ENCODE data around the gene CAVIN4.
A peak's percentile ranks its signal among the peaks of the same experiment; 100 is the strongest.

CAVIN4 gene

DNA sequence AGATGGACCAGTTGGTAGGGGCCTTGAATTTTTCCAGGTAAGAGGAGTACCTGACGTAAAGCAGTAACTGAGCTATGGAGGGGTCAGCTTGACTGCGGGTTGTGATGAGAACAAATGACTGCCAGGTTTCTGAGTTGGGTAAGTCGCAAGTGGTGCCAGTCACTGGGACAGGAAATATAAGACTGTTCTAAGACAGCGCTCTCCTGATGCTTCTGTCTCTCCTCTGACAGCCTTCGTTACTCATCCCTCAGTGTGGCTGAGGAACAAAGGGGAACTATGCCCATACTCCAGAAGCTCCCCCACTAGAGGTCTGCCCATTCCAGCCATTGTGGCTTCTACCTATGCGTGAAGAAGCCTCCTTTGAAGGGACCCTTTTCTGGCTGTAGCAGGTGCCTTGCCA is 13.3 kb downstream of the CAVIN4 start:
- DNase-seq: no peak

DNA sequence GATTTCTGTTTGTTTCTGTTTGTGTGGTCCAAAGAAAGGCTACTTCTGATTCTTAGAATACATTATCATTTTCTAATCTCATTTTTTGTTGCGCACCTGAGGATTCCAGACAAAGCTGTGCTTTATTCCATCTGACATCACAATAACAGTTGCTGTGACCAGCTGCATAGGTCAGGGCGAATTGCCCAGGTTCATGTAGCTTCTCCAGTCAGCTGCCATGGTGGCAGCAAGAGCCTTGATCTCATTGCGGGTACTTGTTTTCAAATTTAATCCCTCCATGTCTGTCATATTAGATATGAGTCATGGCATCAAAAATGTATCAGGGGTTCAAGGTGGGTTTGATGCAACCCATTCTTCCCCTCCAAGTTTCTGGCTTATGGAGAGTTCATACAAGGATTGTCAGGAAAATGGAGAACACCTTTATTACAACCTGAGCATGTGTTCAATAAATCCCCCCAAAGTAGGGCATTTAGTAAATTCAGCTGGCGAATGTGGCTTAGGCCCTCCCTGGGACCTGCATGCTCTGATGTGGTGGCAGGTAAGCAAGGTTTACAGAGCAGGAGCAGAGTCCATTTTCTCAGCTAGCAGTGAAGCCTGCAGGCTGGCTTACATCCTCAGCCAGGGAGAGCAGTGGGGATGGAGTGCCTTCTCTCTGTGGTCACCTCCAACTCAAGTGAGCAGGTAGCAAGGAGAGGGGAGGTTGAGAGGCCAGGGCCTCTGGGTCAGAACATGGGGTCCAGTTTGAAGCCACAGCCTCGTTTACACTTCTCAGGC is 13.9 kb downstream of the CAVIN4 start:
- DNase-seq: no peak

DNA sequence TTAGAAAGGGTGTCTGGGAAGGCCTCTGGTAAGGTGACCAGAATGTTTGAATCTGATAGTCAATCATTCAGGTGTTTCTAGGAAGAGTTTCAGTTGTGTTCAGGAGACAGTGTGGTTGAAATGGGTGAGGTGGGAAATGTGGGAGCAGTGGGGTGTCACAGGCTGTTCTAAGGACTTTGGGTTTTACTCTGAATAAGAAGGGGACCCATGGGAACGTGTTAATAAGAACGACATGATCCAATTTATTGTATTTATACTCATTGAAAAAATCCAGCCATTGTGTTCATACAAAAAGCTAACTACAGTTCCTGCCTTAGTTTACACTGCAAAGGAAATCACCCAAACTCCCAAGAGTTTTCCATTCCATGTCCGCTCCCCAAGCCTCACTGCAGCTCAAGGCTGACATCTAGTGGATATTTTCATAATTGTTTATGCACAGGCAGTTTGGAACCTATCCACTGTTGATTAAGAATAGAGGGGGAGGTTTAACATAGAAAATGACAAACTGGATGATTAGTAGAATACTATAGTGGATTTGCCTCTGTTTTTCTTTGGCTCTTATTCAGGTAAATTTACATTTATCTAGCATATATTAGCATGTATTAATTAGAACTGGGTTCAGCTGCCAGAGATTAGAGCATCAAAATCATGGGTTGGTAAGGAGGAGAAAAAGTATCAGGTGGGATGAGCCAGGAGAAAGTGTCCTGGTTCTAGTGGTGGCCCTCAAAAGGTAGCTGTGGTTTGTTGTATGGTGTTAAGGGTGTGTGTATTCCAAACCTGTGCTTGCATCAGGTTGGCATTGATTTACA is 17.7 kb downstream of the CAVIN4 start:
- DNase-seq: peak; percentile 94

DNA sequence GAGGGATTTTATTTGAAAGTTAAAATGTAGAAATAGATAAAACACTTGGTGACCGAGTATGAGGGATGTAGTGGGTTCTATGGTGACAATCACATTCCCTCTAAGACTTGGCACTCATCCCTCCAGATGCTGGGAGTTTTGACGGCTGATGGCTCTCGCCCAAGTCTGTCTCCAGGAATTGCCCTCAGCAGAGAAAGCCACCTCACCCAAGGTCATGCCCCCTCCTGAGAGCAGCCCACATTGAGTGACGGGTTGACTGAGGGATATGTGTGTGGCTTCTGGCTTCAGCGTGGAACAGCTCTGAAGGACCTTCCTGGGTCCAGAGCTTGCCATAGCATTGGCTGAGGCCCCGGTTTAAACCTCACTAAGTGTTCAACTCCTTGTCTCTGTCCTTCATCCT is 19.4 kb downstream of the CAVIN4 start:
- no peak for DNase-seq

DNA sequence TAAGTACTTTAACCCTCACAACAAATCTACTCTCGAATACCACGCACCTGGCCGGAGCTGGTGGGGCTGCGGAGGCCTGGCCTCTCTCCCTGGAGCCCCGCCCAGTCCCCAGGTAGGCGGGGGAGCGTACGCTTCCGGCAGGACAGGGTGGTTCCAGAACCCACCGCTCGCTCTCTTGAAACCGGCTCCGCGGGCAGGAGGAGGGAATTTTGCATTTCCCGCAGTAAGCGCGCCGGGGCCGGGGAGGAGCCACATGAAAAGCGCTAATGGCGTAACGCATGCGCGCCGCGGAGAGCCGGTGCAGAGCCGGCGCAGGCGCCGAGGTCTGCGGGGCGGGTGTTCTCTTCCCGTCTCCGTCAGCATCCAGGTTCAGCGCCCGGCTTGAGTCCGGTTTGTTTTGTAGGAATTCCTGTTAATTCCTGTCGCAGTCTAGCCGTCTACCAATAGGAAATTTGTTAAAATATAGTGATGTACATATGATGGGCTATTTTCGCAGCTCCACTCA is 20.8 kb downstream of the CAVIN4 start:
- peak; percentile 93 for DNase-seq

DNA sequence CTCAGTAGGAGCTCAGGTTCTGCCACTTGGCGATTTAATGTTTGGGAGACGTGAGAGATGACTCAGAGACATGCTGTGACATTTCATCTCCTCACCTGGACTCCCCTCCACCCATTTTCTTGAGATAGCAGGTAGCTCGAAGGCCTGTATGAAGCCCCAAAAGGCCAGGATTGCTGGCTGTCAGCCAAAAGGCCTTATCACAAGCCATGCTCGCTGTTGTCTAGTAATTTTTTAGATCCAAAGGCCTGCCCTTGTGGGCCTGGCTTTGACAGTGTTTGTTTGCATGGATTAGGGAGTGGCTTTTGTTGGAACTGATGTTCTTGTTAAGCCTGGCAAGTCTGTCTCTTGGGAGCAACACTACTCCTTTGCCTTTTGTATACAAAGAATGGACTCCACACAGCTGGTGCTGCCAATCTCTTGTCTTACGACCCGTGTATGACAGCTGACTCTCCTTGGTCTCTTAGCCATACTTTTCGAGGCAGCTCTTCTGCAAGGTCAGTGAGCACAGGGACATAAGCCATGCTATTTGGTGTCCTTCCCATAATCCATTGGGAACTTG is 22.7 kb downstream of the CAVIN4 start:
- peak; percentile 61 for DNase-seq

DNA sequence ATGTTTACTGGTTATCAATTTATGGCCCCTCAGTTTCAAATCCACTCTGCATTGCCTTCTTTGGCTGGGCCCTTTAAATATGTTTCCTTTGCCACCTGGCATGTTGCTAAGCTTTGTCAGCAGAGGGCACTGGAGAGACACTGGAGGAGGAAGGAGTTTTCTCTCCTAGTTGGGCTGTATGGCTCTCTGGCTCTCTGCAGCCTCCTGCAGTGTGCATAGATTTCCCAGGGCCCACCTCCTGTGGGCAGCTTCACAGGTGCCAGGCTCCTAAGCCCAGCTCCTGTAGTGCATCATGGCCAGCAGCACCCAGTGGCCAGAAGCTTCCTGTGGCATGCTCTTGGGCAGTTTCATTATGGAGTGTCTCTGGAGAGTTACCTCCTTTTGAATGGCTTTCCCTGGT is 23.3 kb downstream of the CAVIN4 start:
- peak; percentile 83 for DNase-seq

DNA sequence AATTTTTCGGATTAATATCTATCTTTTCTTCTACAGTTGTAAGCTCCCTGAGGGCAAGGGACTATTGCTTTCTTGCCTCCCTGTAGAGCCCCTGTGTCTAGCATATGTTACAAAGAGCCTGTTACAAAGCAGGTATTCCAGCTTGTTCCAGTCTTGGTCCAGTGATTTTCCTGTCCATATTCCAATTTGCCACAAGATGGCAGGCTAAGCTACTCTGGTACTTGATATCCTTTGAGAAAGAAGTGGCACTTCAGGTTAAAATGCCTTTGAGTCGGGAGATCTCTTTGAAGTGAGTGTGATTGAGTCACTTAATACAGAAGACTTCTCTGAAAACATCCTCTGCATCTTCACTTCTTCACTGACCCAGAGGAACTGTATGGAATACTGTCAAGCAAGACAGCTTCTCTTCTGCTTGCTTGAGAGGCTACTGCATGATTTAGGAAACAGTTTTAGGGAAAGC is 24.5 kb downstream of the CAVIN4 start:
- peak; percentile 89 for DNase-seq

DNA sequence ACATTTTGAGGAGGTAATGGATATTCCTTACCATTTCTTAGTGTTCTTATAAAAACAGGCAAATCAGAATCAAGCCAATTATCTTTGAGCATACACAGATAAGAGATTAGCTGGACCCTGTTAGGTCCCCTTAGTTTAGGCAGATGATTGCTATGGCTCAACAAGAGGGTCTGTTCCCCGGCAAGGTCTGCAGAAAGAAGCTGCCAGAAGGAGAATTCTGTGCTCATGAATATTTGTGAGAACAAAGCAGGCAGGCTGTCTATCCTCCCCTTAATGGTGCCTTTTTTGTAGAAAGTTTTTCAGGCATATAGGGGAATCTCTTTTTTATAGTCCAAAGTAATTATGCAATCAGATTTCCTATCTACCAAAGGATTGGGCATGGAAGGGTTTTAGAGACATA is 27.5 kb downstream of the CAVIN4 start:
- DNase-seq: no peak

DNA sequence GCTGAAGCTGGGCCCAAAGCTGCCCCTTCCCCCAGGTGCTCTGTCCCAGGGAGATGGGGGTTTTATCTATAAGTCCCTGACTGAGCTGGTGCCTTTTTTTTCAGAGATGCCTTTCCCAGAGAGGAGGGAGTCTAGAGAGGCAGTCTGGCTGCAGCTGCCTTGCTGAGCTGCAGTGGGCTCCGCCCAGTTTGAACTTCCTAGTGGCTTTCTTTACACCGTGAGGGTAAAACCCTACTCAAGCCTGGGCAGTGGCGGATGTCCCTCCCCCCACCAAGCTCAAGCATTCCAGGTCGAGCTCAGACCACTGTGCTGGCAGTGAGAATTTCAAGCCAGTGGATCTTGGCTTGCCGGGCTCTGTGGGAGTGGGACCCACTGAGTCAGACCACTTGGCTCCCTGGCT is 41.3 kb downstream of the CAVIN4 start:
- no peak for DNase-seq

DNA sequence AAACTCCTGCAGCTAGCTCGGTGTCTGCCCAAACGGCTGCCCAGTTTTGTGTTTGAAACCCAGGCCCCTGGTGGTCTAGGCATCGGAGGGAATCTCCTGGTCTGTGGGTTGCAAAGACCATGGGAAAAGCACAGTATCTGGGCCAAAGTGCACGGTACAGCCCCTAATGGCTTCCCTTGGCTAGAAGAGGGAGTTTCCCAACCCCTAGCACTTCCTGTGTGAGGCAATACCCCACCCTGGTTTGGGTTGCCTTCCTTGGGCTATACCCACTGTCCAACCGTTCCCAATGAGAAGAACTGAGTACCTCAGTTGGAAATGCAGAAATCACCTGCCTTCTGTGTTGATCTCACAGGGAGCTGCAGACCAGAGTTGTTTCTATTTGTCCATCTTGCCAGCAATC is 41.8 kb downstream of the CAVIN4 start:
- DNase-seq: no peak

DNA sequence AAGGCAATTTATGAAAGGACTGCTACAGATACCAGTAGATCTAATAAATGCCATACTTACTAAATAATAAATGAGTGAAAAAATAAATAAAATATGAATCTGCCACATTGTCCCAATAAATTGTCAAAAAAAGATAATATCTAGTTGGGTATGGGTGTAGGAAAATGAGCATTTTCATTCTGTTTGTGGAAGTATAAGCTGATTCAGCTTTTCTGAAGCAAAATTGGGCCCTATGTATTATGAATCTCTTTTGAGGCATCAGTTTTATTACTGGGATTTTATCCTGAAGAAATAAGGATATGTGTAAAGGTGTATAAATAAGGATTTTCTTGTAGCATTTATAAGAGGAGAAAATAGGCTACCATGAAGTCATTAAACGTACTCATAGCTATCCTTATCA is 46.1 kb downstream of the CAVIN4 start:
- no peak for DNase-seq

DNA sequence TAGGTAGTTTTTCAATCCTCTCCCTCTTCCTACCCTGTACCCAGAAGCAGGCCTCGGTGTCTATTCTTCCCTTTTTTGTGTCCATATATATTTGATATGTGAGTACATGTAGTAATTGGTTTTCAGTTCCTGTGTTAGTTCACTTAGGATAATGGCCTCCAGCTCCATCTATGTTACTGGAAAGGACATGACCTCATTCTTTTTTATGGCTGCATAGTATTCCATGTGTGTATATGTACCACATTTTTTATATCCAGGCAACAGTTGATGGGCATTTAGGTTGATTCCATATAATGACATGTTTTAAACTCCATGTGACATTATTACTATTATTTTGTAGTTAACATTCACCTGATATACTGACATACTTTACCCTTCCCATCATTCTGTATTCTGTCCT is 49.1 kb downstream of the CAVIN4 start:
- DNase-seq: no peak

DNA sequence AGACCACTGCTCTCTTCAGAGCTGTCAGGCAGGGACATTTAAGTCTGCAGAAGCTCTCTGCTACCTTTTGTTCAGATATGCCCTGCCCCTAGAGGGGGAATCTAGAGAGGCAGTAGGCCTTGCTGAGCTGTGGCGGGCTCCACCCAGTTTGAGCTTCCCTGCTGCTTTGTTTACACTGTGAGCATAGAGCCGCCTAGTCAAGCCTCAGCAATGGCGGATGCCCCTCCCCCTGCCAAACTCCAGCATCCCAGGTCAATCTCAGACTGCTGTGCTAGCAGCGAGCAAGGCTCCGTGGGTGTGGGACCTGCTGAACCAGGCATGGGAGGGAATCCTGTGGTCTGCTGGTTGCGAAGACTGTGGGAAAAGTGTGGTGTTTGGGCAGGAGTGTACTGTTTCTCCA is 59.9 kb downstream of the CAVIN4 start:
- DNase-seq: no peak
